HG03103 (cell line): Measurements from ENCODE around the gene PLXND1.
"Not testable (repeated sequence)": the region's sequence is repeated elsewhere in the genome, so short reads cannot be mapped to it uniquely, and the experiment has no call there.

Source experiments
- ATAC-seq: cut with Tn5 transposase; IDR thresholded peaks from one replicate; pipeline ENCODE4 v1.9.1; 2021; ENCODE audit warnings: low read depth; ENCODE audit not compliant: unreplicated experiment

The PLXND1 gene

DNA sequence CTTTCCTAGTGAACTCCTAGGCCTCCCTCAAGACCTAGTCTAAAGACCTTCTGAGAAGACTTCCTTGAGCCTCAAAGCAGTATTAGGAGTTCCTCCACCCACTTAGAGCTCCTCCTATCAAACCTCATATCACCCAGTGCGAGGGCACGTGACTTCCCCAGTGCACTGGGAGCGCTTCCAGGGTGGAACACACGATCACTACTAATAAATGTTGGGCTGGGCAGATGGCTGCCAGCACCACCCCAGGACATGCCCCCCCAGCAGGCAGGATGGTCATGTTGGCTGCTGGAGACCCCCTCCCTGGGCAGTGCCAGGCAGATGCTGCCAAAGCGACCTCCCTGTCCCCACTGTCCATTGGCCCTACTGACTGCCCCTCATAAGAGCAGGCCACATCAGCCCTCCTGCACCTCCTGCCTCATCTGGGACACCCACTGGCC is 8.5 kb upstream of the PLXND1 start:
- no peak for ATAC-seq

DNA sequence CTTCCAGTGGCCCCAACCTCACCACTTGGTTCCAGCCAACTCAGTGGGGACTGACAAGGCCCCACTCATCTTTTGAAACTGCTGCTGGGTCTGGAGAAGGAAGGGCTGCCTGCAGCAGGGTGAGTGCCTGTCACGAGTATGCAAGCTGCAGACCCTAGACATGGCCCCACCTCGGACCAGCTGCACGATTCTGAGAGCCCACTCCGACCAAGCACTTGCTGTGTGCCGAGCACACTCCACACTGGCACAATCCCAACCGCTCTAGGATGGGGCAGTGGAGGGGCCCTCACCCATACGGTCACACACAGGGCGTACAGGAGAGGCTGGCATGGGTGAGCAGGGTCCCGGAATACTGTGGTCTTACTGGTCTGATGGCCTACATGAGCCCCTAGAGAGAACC is 8.0 kb upstream of the PLXND1 start:
- no peak for ATAC-seq

DNA sequence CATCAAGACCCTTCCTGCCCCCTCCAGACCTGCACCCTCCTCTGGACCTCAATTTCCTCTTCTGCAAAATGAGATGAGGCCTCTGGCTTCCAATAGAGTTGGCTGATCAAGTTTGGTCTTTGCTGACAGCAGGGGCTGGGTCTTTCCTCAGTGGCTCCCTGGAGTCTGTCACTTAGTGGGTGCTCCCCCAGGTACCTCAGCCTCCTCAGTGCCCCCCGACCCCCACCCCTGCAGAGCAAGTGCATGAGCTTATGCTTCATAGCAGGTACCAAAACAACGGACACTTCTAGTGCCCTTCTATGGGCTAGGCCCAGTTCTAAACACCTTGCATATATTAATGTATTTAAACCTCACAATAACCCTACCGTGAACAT is 6.9 kb upstream of the PLXND1 start:
- no peak for ATAC-seq

DNA sequence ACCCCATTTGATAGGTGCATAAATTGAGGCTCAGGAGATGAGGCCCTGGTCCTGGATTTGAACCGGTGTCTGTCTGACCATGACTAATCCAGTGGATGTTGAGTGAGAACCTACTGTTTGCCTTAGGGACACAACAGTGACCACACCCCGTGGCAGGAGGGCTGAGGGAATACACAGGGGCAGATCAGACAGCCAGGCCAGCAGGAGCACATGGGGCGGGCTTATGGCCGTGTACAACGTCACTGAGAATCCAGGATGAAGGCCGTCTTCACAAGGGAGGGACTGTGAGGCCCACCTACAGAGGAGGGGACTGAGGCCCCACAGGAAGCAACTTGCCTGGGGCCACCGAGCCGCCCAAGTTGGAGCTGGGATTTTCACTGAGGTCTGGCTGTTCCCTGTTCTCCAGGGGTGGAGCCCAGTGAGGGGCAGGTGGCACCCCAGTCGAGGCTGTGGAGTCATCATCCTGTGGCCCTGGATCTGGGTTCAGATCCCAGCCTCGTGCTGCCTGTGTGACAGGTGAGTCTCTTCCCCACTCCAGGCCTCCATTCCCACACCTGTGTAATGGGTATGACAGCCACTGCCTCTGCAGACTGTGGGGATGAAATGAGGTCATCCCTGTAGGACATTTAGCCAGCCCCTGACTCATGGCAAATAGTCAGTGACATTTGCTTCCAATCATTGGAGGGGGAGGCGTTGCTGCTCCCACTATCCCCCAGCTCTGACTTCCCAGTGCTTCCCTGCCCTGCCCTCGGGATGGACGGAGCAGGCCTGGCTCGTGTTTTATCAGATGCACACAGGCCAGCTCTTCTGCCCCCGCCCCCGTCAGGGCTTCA is 6.3 kb upstream of the PLXND1 start:
- ATAC-seq = no peak

DNA sequence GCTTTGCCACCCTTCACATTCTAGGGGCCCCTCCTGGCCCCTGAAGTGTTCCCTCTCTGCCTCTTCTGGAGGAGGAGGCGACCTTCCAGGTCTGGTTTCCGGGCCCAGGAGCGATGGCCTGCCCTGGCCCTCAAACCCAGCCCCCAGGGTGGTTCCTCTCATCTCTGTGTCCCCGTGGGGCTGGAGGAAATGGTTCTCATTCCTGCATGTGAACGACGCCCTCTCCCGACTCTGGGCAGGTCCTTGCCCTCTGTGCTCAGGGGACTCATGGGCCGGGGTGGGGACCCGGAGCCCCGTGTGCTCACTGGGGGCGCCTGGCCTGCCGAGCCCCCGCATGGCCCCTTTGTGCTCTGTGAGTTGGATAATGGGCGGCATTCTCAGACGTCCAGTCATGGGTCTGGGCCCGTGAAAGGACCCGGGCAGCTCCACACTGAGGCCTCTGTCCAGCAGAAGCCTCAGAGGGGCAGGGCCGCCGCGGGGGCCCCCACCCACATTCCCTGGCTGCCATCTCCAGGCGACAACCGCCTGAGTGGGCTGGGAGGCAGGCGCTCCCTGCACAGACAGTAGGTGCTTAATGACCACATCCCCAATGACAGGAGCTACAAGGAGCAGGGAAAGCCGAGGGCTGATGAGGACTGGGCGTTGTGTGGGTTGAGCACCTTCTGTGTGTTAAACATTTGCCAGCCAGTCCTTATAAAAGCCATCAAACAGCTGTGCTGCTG is 5.5 kb upstream of the PLXND1 start:
- ATAC-seq = no peak

DNA sequence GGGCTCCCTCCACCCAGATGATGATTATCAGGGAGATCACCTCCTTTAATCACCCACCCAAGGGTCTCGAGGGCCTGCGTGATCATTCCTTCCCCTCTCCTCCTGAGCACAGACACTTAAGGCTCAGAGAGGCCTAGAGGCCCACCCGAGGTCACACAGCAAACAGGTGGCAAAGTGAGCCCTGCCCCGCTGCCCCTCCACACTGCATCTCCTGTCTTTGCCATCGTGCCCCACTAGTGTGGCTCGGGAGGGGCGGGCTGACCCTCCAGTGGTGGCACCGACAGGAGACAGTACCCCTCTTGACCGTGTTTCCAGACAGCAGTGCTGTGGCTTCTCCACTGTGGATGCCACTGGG is 4.9 kb upstream of the PLXND1 start:
- no peak for ATAC-seq

DNA sequence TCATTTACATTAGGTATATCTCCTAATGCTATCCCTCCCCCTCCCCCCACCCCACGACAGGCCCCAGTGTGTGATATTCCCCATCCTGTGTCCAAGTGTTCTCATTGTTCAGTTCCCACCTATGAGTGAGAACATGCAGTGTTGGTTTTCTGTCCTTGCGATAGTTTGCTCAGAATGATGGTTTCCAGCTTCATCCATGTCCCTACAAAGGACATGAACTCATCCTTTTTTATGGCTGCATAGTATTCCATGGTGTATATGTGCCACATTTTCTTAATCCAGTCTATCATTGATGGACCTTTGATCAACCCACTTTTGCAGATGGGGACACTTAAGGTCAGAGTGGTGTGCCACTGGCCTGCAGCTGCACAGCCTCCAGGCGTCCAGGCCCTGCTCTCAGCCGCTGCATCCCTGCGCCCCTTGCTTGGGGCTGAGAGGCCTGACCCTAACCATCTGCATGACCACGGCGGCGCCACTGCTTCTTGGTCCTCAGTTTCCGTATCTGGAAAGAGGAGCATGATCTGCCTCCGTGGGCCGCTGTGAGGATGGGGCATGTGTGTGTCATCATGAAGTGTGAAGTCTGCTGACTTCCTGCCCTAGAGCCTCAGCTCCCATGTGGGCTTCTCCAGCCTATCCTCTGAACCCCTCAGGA is 4.4 kb upstream of the PLXND1 start:
- ATAC-seq = not testable (repeated sequence)

DNA sequence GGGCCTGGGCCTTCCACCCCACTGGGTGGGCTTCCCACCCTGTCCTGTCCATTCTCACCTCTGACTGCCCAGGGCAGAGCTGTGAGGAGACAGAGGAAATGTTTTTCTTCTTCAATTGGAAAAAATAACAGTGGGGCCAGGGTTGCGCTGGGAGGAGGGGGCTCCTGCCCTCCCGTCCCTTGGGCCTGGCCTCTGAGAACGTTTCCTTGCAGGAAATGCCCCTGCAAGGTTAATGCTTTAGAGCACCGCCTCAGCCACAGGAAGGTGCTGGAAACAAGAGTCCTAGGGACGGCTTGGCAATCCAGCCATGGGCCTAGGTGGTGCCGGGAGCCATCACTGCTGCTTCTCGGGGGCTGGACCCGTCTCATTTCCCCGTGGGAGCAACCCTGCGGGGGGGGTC is 3.8 kb upstream of the PLXND1 start:
- ATAC-seq = no peak

DNA sequence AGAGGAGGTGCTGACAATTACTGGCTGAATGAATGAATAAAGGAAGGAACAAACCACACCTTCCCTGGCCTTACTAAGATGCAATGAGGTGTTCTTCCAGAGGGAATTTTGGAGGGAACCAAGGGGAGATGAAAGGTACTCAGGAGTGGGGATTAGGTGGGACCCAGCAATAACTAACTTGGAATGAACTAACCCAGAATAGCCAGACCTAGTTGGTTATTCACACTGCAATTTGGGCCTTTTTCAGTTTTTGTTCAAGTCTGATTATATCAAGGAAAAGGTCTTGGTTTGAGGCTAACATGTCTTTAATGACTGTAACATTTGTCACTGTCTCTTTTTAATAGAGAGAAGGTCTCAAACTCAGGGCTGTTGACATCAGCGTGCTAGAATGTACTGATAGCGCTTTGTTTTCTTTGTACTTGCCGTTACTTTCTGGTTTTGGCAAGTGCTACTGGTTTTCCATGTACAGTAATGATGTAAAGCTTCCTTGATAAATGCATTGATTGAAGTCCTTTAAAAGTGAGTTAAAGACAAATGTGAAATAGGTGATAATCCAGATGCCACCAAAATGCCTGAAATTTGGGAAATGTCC is 3.2 kb upstream of the PLXND1 start:
- ATAC-seq = no peak

DNA sequence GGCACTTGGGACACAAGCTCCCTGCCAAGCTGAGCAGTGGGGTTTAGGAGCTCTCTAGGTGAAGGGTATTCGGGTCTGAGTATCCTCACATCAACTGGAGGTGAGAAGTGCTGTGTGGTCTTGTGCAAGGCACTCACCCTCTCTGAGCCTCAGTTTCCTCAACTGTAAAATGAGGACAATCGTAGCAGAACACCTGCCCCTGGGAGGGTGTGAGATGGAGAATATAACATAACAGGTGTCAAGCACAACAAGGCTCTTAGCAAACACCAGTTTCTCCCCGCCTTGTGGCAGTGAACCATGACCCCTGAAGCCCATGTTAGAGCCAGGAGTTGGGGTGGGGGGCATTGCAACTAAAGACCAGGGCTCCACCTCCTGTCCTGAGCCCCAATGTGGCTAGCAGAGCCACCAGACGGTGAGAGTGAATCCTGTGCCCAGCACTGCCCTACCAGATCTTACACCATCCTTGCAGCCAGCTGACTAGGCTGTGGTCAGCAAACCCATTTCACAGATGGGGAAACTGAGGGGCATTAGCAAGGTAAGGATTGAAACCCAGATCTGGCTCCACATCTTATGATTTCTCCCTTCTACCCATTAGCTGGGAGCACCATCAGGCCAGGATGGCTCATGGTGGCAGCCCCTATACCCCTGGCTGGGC is 2.6 kb upstream of the PLXND1 start:
- no peak for ATAC-seq

DNA sequence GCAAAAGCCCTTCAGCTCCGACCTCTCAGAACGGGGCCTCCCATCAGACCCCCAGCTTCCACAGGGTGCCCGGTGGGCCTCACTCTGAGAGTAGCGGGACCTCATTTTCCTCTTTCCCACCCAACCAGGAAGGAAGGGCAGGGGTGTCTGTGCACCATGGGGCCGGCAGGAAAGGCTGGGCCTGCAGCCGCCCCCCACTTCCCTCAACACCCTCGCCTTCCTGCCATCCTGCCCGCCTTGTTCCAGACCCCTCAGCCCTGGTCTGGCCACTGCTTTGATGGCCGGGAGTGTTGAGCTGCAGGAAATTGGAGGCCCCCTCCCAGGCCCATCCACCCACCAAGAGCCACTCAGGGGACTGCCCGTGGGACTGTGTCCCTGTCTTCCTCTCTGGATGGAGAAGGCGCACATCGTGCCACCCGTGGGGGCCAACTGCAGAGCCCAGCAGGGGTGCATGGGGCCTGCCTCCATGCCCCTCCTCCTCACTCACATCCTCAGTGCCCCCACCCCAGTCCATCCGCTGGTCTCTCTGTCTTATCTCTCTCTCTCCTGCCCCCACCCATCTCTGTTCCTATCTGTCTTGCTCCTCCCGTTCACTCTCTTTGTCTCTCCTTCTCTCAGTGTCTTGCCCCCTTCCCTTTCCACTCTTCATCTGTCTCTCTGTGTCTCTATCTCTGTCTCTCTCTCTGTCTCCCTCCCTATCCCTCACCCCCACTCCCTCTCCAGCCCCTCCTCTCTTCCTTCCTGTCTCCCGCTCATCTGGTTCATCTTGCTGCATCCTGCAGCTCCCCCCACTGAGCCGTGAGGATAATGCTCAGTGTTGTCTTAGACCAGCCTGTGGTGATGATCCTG is 1.8 kb upstream of the PLXND1 start:
- ATAC-seq = no peak

DNA sequence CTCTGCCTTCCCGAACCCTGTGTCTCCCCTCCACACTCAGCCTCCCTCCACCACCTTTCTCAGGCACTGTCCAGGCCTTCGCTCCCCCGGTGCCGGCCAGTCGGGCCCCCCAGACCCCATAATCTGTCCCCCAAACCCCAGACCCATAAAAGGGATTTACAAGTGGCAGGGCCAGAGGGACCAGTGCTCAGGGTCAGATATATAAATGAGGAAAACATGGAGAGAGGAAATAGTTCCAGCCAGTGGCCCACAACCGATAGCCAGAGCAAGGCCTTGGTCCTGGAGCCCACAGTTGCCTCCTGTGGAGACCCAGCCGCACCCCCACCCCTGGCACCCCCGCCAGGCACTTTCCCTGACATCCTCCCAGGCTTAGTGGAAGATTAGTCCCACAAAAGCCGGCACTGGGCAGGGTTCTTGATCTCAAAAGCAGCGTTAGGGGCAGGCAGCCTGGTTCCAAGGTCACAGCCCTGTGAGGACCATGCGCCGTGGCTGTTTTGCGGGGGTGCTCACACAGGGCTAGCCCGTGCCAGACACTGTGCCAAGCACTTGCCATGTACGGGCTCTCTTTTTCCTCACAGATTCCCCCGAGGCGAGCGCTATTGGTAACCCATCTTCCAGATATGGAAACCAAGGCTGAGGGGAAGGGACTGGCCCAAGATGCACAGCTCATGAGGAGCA is 1.1 kb upstream of the PLXND1 start:
- no peak for ATAC-seq

DNA sequence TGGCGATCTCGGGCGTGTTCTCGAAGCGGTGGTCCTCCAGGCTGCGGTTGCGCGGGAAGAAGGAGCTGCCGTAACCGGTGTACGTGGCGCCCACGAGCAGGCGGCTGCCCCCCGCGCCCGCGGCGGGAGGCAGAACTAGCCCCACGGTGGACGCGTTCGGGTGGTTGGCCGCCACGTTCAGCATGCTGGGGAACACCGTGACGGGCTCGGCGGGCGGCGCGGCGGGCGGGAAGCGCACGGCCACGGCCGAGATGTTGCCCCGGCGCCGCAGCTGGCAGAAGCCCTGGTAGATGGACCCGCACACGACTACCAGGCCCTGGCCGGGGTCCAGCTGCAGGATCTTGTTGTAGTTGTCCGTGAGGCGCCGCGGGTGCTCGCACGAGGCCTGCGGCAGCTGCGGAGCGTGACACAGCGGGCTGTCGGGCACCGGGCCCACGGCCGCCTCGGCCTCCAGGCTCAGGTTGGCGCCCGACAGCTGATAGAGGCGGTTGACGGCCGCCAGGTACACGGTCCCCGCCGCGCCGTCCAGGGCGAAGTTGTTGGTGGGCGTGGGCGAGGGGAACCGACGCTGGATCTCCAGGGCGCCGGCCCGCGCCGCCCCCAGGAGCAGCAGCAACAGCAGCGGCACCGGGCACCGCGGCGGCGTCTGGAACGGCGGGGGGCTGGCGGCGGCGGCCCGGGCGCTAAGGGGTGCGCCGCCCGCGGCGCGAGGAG is 397 bp downstream of the PLXND1 start:
- no peak for ATAC-seq

DNA sequence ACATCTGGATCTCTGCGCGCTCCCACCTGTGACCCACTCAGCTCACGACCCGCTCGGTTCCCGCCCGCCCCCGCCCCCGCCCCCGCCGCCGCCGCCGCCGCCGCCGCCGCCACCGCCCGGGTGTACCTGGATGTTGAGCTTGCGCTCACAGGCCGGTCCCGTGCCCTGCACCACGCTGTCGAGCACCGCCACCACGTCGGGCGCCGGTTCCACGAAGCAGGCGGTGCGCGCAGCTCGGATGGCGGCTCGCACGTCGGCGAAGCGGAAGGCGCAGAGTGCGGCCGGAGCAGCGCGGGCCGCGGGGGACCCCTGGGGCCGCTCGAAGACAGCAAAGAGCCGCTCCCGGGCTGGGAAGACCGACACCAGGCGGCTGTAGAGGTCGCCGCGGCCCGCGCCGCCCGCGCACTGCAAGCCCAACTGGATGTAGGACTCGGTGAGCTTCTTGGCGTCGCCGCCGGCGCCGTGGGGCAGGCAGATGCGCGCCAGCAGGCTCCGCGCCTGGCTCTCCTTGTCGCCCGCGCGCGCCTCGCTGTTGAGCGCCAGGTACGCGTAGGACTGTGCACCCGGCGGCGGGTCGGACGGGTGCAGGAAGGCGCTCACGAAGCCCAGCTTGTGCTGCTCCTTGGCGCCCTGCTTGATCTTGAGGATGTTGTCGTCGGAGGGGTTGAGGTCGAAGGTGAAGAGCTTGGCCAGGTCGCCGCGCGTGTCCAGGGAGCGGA is 1.1 kb downstream of the PLXND1 start:
- no peak for ATAC-seq

DNA sequence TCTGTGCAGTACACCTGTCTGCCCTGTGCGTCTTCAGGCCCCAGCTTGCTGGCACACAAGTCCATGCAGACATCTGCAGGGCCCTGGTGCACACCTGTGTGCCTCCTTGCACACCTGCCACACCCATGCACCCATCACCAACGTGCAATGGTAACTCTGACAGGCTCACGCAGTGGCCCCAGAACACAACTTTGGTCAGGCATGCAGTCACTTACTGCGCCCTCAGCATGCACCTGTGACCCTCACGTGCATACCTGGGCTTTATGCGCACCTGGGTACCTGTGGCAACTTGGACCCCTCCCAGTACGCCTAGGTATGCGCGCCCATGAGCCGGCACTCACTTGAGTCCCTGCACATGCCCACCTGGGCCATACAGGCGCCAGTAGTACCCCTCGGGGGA is 1.7 kb downstream of the PLXND1 start:
- ATAC-seq = no peak

DNA sequence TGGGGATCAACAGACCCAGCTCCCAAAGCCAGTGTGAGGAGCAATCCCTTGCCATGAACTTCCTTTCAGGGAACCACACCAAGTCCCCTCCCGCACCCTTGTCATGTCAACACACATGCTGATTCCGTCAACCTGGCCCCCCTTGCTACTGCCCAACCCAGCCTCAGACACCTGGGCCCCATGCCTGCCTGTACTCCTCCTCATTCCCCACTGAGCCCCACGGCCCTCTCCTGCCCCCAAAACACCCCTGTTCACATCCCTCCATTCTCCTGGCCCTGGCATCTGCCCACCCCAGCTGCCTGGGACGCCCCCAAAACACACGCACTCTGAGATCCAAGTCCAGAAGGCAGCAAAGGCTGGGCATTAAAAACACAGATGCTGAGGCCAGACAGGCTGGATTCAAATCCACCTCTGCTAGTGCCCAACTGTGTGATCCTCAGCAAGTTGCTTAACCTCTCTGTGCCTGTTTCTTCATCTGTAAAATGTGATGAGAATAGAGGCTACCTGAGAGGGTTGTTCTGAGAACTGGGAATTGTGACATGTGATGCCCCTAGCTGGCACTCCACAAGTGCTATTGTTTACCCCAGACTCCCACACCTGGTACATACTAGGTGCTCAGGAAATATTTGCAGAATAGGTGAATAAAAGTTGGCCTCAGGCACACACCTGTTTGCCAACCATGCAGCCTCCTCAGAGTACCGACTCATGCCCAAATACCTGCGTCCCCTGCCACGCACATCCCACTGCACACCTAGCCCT is 2.3 kb downstream of the PLXND1 start:
- no peak for ATAC-seq

DNA sequence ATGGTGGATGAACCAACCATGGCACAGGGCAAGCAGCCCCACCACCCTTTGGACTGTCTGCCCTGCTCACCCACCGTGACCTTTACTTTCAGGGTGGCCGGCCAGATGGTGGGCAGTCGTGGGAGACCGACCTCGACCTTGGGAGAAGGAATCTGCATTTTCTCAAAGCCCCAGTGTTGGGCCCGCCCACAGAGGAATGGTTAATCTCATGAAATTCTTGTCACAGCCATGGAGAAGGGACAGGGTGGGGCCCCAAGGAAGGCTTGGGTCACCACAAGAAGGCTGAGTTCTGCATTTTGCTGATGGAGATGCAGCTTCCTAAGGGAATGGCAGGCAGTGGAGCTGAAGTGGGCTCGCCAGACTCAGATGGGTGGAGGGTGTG is 2.9 kb downstream of the PLXND1 start:
- no peak for ATAC-seq
